ENCODE data around the gene TNS3. TPM values are rescaled to one million over a fixed set of nuclear protein-coding genes. Genes with fewer than 3 reads are reported as not detected.
"Not testable (repeated sequence)": the region's sequence is repeated elsewhere in the genome, so short reads cannot be mapped to it uniquely, and the experiment has no call there.

The TNS3 gene
- total RNA-seq, 1 donor, result 67.3 TPM

- no peak for DNase-seq (ENCODE audit: low read depth in 2 of 3, low spot score in 2 of 3)
Measured at GRCh38 chr7:47544416-47544815, 37.5 kb downstream of the TNS3 start.

- no peak for DNase-seq (ENCODE audit: low read depth in 2 of 3, low spot score in 2 of 3)
Measured at GRCh38 chr7:47543714-47544113, 38.2 kb downstream of the TNS3 start.

- no peak for DNase-seq (ENCODE audit: low read depth in 2 of 3, low spot score in 2 of 3)
Measured at GRCh38 chr7:47543056-47543455, 38.9 kb downstream of the TNS3 start.

- DNase-seq (ENCODE audit: low read depth in 2 of 3, low spot score in 2 of 3), result no peak
Measured at GRCh38 chr7:47542051-47542450, 39.9 kb downstream of the TNS3 start.

- DNase-seq (ENCODE audit: low read depth in 2 of 3, low spot score in 2 of 3), result not testable (repeated sequence)
Measured at GRCh38 chr7:47541485-47541884, 40.4 kb downstream of the TNS3 start.

GRCh38 chr7:47540387-47541350 lies 41.2 kb downstream of the TNS3 start:
- DNase-seq (ENCODE audit: low read depth in 2 of 3, low spot score in 2 of 3), result no peak

GRCh38 chr7:47540053-47540386 lies 41.9 kb downstream of the TNS3 start:
- no peak for DNase-seq (ENCODE audit: low read depth in 2 of 3, low spot score in 2 of 3)

GRCh38 chr7:47539398-47540052 lies 42.4 kb downstream of the TNS3 start:
- DNase-seq (ENCODE audit: low read depth in 2 of 3, low spot score in 2 of 3), result no peak

GRCh38 chr7:47538846-47539311 lies 43.0 kb downstream of the TNS3 start:
- no peak for DNase-seq (ENCODE audit: low read depth in 2 of 3, low spot score in 2 of 3)

- no peak for DNase-seq (ENCODE audit: low read depth in 2 of 3, low spot score in 2 of 3)
Measured at GRCh38 chr7:47537716-47538675, 43.9 kb downstream of the TNS3 start.

GRCh38 chr7:47536661-47537611 lies 45.0 kb downstream of the TNS3 start:
- DNase-seq (ENCODE audit: low read depth in 2 of 3, low spot score in 2 of 3), result peak in 1 of 3 donors; percentile 21

GRCh38 chr7:47535704-47536628 lies 45.9 kb downstream of the TNS3 start:
- DNase-seq (ENCODE audit: low read depth in 2 of 3, low spot score in 2 of 3), result no peak

- DNase-seq (ENCODE audit: low read depth in 2 of 3, low spot score in 2 of 3), result no peak
Measured at GRCh38 chr7:47535035-47535703, 46.7 kb downstream of the TNS3 start.

- peak in 1 of 3 donors; percentile 17 for DNase-seq (ENCODE audit: low read depth in 2 of 3, low spot score in 2 of 3)
Measured at GRCh38 chr7:47534322-47535034, 47.4 kb downstream of the TNS3 start.

GRCh38 chr7:47531584-47532492 lies 50.1 kb downstream of the TNS3 start:
- DNase-seq (ENCODE audit: low read depth in 2 of 3, low spot score in 2 of 3), result no peak

- DNase-seq (ENCODE audit: low read depth in 2 of 3, low spot score in 2 of 3), result no peak
Measured at GRCh38 chr7:47529826-47530555, 51.9 kb downstream of the TNS3 start.
